OCI-LY7 (cell line): ENCODE data around the gene LRRC59. TPM values are rescaled to one million over a fixed set of nuclear protein-coding genes. Genes with fewer than 3 reads are reported as not detected.

ENCODE experiments used
- BruUV-seq: library from RNA; stranded (reverse); fragments of 400-500 nt; replicated peaks from 2 replicates; lab custom pipeline; 2021; lab: Mats Ljungman, UMichigan
- CTCF ChIA-PET: fragments of 300-600 bp; sonication (Branson Sonifier 250); formaldehyde crosslinking; loops from one replicate; lab custom pipeline; 2022; ENCODE audit warnings: antibody characterized with exemption; ENCODE audit not compliant: unreplicated experiment; lab: Charles Lee
- POLR2A ChIA-PET: fragments of 300-600 bp; sonication (Branson Sonifier 250); formaldehyde crosslinking; loops from one replicate; lab custom pipeline; 2022; ENCODE audit warnings: antibody characterized with exemption; lab: Charles Lee
- DNase-seq: peaks from one replicate; pipeline ENCODE4 v3.0.0-alpha.2; 2015; ENCODE audit warnings: low spot score
- H2AFZ ChIP-seq: fragments of 200-600 bp; sonication (generic), shearing (Covaris generic); 2 replicates; pipeline ENCODE4 v1.6.1; 2014; ENCODE audit warnings: mild to moderate bottlenecking, antibody characterized with exemption, low read length, moderate library complexity
- H3K27ac ChIP-seq: fragments of 200-600 bp; sonication (generic); 2 replicates; pipeline ENCODE4 v1.5.1; 2014; ENCODE audit warnings: mixed run types, low read depth, mild to moderate bottlenecking, moderate library complexity, low read length, inconsistent platforms; ENCODE audit not compliant: poor library complexity, severe bottlenecking
- H3K36me3 ChIP-seq: fragments of 200-600 bp; sonication (generic); 2 replicates; pipeline ENCODE4 v1.6.1; 2014; ENCODE audit warnings: mild to moderate bottlenecking, antibody characterized with exemption, low read length, moderate library complexity, mixed read lengths; ENCODE audit not compliant: insufficient read depth
- H3K4me1 ChIP-seq: fragments of 200-600 bp; sonication (generic); 2 replicates; pipeline ENCODE4 v1.5.1; 2014; ENCODE audit warnings: mild to moderate bottlenecking, low read length; ENCODE audit not compliant: insufficient read depth, poor library complexity, severe bottlenecking
- H3K4me2 ChIP-seq: fragments of 200-600 bp; sonication (generic); 2 replicates; pipeline ENCODE4 v1.6.1; 2014; ENCODE audit warnings: mild to moderate bottlenecking, low read length
- H3K4me3 ChIP-seq: fragments of 200-600 bp; sonication (generic); 2 replicates; pipeline ENCODE4 v1.5.1; 2014; ENCODE audit warnings: mild to moderate bottlenecking, low read depth, low read length; ENCODE audit not compliant: poor library complexity, severe bottlenecking
- H3K79me2 ChIP-seq: fragments of 200-600 bp; sonication (generic); 2 replicates; pipeline ENCODE4 v1.6.1; 2016; ENCODE audit warnings: low read depth, mild to moderate bottlenecking, low read length, moderate library complexity, mixed read lengths; ENCODE audit not compliant: insufficient read depth
- H3K9me2 ChIP-seq: fragments of 200-600 bp; sonication (generic); 2 replicates; pipeline ENCODE4 v1.6.1; 2016; ENCODE audit warnings: mild to moderate bottlenecking, low read length, mixed read lengths; ENCODE audit not compliant: insufficient read depth
- H3K9me3 ChIP-seq: fragments of 200-600 bp; sonication (generic); 2 replicates; pipeline ENCODE4 v1.6.1; 2014; ENCODE audit warnings: mild to moderate bottlenecking, mixed run types, low read length, mixed read lengths
- H4K20me1 ChIP-seq: fragments of 200-600 bp; sonication (generic); 2 replicates; pipeline ENCODE4 v1.6.1; 2014; ENCODE audit warnings: mild to moderate bottlenecking, antibody characterized with exemption, low read length, moderate library complexity, mixed read lengths; ENCODE audit not compliant: insufficient read depth
- EZH2phosphoT487 ChIP-seq: fragments of 200-600 bp; sonication (generic); IDR thresholded peaks from 2 replicates; pipeline ENCODE4 v1.6.1; 2018; ENCODE audit warnings: low read depth, borderline replicate concordance, mild to moderate bottlenecking, mixed run types, antibody characterized with exemption, low read length, moderate library complexity, mixed read lengths
- intact Hi-C: fragments of 100-400 bp; cut with micrococcal nuclease; formaldehyde crosslinking; loops from one replicate; pipeline ENCODE4 v1.10.0; 2022; ENCODE audit not compliant: unreplicated experiment
- total RNA-seq, 2 experiments: library from RNA; depleted of rRNA in 1 of 2; stranded (reverse); fragments of >200 nt in 1 of 2; shearing (Covaris generic) in 1 of 2; gene quantifications; 2 replicates each; pipeline ENCODE4 v1.2.3, GENCODE V29; 2014 to 2022
- TF ChIP-seq, protein P1 (sequence below): fragments of 200-600 bp; sonication (generic); conservative IDR thresholded peaks from 2 replicates; pipeline ENCODE4 v1.5.1; 2014; ENCODE audit warnings: mild to moderate bottlenecking, antibody characterized with exemption, low read length, moderate library complexity, mixed read lengths

The LRRC59 gene
- total RNA-seq, 2 experiments from 2014 or later: 87.4 to 125 TPM

- POLR2A ChIA-PET: no interaction called here
- Histone ChIP-seq H3K27ac (no peak overlapping the region), H2AFZ (no peak overlapping the region), H3K79me2 (no peaks in the 10 kb centered on the region), H3K36me3 (peaks cover 43% of the 10 kb centered on the region), H3K9me2 (no peaks in the 10 kb centered on the region), H3K4me2 (no peak overlapping the region), H3K4me1 (no peaks in the 10 kb centered on the region), H4K20me1 (no peaks in the 10 kb centered on the region), H3K9me3 (no peaks in the 10 kb centered on the region), H3K4me3 (no peak overlapping the region)
- DNase-seq: no peak
- no TSS peak for BruUV-seq
- TF ChIP-seq, protein P1, sequence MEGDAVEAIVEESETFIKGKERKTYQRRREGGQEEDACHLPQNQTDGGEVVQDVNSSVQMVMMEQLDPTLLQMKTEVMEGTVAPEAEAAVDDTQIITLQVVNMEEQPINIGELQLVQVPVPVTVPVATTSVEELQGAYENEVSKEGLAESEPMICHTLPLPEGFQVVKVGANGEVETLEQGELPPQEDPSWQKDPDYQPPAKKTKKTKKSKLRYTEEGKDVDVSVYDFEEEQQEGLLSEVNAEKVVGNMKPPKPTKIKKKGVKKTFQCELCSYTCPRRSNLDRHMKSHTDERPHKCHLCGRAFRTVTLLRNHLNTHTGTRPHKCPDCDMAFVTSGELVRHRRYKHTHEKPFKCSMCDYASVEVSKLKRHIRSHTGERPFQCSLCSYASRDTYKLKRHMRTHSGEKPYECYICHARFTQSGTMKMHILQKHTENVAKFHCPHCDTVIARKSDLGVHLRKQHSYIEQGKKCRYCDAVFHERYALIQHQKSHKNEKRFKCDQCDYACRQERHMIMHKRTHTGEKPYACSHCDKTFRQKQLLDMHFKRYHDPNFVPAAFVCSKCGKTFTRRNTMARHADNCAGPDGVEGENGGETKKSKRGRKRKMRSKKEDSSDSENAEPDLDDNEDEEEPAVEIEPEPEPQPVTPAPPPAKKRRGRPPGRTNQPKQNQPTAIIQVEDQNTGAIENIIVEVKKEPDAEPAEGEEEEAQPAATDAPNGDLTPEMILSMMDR: no peak
- TF ChIP-seq EZH2phosphoT487: no peak
- intact Hi-C loops: no loop called here
- CTCF ChIA-PET: no interaction called here
Measured at GRCh38 chr17:50353600-50354195, 43.6 kb downstream of the LRRC59 start.

- ChIA-PET CTCF (interaction anchor here (0.6 kb wide), 1 partner anchor 42 kb away, joined by 3 read pairs; no protein-coding TSS in a partner anchor), POLR2A (no interaction called here)
- no peaks in the 10 kb centered on the region for H3K9me3 ChIP-seq
- no peak overlapping the region for H2AFZ ChIP-seq
- no peak for TF ChIP-seq EZH2phosphoT487
- TF ChIP-seq, protein P1: no peak
- BruUV-seq: no TSS peak
- intact Hi-C loops: no loop called here
- no peak for DNase-seq
- H3K9me2 ChIP-seq: no peaks in the 10 kb centered on the region
- H4K20me1 ChIP-seq: no peaks in the 10 kb centered on the region
- H3K4me2 ChIP-seq: no peak overlapping the region
- no peaks in the 10 kb centered on the region for H3K4me1 ChIP-seq
- peaks cover 35% of the 10 kb centered on the region for H3K36me3 ChIP-seq
- H3K27ac ChIP-seq: no peak overlapping the region
- no peak overlapping the region for H3K4me3 ChIP-seq
- H3K79me2 ChIP-seq: no peaks in the 10 kb centered on the region
Measured at GRCh38 chr17:50352693-50353599, 44.4 kb downstream of the LRRC59 start.
